GM18508 (cell line): ENCODE measurements around the gene XAB2.
"Not testable (repeated sequence)": the region's sequence is repeated elsewhere in the genome, so short reads cannot be mapped to it uniquely, and the experiment has no call there.

Experiments used
- ATAC-seq: cut with Tn5 transposase; IDR thresholded peaks from one replicate; pipeline ENCODE4 v1.9.1; 2021; ENCODE audit warnings: moderate number of reproducible peaks; ENCODE audit not compliant: insufficient read depth, unreplicated experiment

XAB2 gene

DNA sequence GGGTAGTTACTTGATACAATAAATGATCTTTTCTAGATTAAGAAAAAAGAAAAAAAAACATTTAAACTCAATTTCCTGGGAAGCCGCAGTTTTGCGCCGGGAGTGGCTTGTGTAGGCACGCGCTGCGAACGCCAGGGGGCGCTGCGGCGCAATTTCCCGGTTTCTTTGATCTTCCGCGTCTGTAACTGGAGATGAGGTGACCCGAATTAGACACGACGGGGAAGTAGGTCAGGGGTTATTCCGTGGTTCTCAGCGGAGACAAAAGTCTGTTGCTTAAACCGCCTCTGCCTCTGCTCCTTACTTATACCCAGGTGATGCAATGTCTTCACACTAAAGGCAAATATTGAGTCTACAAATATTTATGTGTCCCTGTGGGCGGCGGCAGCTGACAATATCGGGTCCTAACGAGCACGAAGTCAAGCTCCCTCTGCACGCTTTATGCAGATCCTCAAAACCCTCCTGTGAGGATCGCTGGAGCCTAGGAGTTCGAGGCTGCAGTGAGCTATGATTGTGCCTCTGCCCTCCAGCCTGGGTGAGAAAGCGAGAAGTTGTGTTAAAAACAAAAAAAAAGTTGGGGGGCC lies 22.8 kb upstream of the XAB2 start:
- no peak for ATAC-seq

DNA sequence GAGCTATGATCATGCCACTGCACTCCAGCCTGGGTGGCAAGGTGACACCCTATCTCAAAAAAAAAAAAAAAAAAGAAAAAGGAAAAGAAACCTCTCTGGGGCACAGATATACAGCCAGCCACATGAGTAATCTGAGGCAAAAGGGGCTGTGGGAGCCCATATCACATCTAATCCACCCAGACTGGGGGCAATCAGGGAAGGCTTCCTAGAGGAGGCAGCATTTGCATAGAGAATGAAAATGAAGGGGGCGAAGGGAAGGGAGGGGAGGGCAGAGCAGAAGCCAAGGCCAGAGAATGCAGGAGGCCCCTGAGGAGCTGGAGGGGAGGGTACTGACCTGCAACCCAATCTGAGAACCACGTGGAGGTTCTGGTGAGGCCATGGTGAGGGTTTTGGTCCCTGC lies 20.8 kb upstream of the XAB2 start:
- ATAC-seq: no peak

DNA sequence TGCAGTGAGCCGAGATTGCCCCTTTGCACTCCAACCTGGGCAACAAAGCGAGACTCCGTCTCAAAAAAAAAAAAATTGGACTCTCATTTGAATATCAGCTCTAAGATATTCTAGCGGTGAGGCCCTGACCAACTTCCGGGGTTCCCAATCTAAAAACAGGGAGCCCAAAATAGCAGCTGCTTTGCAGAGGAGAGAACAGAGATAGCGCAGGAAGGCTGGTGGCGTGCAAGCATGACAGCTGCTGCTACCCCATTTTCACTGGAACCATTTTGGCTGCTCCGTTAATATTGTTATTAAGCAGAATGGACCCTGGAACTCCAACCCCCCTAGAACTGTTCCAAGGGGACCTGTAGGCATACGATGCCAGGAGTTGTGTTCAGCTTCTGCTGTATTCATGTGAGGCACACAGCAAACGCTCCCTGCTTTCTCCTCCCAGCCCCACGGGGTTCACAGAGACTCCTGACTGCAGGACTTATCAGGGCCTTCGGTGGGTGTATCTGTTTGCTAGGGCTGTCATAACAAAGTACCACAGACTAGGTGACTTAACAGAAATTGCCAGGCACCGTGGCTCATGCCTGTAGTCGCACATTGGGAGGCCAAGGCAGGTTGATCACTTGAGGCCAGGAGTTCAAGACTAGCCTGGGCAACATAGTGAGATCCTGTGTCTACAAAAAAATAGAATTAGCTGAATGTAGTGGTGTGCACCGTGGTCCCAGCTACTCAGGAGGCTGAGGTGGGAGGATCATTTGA lies 19.1 kb upstream of the XAB2 start:
- no peak for ATAC-seq

DNA sequence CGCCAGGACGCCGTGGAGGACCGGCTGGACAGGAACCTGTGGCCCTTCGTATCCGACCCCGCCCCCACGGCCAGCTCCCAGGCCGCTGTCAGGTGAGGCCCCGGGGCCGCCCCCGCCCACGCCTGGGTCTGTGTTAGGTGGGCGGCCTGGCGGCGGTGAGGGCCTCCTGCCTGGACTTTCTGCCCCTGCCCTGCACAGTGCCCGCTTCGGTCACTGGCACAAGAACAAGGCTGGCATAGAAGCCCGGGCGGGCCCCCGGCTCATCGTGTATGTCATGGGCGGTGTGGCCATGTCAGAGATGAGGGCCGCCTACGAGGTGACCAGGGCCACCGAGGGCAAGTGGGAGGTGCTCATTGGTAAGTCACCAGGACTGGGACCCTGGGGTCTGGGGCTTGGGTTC lies 17.8 kb upstream of the XAB2 start:
- ATAC-seq: no peak

DNA sequence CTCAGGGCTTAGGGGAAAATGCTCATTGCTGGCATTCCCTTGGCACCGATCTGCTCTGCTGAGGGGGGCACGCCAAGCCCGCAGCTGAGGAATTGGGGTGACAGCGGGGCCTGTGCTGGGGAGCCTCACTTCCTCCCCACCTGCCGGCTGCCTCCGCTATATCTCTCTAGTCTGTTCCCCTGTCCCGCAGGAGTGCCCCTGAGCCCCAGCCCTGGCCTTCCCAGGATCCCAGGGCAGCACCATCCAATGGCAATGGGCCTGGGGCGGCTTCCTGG lies 17.0 kb upstream of the XAB2 start:
- ATAC-seq: no peak

DNA sequence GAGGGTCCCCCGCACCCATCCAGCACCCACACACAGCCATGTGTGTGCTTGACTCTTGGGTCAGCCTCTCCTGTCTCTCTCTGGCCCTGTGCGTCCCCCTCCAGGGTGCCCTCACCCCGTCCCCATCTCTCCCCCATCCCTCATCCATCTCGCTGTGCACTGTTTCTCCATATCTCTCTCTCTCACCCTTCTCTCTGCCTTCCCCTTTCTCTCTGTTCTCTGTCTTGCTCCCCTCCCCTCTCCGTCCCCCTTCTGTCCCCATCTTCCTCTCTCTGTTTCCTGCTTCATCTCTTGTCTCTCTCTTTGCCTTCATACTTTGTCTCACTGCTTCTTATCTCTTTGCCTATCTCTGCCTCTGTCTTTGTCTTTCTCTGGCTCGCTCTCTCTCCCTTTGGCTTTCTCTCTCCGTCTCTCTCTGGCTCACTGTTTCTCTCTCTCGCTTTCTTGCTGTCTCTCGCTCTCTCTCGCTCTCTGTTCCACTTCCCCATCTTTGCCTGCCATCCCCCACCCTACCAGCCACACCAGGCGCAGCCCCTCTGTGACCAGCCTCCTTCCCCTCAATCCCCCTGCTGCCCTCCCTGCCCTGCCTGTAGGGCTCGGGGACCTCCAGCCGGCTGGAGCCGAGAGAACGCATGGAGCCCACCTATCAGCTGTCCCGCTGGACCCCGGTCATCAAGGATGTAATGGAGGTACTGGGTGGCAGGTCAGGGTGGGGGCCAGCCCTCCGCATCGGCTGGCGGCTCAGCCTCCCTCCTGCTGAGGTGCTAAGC lies 16.5 kb upstream of the XAB2 start:
- ATAC-seq: no peak

DNA sequence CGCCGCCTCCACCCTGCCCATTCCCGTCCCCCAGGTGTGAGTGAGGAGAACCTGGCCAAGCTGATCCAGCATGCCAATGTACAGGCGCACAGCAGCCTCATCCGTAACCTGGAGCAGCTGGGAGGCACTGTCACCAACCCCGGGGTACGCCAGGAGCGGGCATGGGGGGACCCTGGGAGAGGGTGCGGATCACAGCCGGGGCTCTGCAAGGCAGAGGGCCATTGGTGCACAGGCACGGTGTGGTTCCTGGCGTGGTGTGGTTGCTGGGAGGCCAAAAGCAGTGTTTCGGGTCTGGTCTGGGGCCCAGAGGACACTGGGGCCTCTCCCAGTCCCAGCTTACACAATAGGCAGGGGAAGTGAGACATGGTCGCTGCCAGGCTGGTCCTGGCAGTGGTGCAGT lies 15.8 kb upstream of the XAB2 start:
- no peak for ATAC-seq

DNA sequence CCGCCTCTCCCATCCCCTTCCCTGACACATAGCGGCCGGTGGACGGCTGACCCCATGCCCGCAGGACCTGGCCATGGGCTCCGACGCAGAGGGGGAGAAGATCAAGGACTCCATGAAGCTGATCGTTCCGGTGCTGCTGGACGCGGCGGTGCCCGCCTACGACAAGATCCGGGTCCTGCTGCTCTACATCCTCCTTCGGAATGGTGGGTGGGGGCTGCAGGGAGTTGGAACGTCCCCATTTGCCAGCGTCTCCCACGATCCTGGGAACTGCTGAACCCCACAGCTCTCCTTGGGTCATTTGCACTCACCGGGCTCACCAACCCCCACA lies 15.2 kb upstream of the XAB2 start:
- ATAC-seq: no peak

DNA sequence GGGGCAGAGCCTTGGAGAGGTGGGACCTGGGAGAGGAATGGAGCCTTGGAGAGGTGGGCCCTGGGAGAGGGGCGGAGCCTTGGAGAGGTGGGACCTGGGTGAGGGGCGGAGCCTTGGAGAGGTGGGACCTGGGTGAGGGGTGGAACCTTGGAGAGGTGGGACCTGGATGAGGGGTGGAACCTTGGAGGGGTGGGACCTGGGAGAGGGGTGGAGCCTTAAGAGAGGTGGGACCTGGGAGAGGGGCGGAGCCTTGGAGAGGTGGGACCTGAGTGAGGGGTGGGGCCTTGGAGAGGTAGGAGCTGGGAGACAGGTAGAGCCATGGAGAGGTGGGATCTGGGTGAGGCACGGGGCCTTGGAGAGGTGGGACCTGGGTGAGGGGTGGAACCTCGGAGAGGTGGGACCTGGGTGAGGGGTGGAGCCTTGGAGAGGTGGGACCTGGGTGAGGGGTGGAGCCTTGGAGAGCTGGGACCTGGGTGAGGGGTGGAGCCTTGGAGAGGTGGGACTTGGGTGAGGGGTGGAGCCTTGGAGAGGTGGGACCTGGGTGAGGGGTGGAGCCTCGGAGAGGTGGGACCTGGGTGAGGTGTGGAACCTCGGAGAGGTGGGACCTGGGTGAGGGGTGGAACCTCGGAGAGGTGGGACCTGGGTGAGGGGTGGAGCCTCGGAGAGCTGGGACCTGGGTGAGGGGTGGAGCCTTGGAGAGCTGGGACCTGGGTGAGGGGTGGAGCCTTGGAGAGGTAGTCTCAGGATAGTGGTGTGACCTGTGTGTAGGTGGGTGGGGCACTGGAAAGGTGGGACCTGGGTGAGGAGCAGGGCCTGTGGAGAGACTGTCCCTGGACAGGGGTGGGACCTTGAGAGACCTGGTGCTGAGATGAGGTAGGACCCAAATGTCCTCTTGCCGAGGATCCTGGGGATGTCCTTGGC lies 14.5 kb upstream of the XAB2 start:
- ATAC-seq: not testable (repeated sequence)

DNA sequence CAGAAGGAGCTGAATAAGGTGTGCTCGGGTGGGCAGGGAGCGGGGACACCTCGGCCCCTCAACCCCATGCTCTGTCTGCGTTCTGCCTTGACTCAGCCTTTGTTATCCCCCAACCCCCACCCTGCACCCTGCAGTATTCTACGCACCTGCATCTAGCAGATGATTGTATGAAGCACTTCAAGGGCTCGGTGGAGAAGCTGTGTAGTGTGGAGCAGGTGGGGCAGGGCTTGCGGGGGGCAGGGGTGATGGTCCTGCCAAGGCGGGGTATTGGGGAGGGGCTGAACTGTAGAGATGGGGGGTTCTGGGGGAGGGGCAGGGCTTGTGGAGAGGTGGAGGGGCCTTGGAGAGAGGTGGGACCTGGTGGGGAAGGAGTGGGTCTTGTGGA lies 13.7 kb upstream of the XAB2 start:
- ATAC-seq: no peak

DNA sequence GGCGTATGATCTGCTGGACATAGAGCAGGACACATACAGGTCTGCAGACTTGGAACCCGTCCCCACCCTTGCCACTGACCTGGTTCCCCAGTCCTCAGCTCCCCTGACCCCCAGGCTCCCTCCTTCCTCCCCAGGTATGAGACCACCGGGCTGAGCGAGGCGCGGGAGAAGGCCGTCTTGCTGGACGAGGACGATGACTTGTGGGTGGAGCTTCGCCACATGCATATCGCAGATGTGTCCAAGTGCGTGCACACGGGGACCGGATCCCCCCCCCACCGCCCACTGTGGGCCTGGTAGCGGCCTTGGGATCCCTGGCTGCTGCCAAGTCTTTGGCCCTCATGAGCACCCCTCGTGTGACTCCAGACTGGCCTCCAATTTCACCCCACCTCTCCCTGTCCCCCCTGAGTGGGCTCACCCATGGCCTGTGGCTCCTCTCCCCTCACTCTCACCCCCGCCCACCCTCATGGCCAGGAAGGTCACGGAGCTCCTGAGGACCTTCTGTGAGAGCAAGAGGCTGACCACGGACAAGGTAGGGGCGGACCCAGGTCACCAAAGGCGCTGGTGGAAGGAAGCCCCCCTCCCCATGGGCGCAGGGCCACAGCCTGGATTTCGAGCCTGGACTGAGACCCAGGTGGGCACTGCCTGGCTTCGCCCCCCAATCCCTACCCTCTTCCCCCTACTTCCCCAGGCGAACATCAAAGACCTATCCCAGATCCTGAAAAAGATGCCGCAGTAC lies 13.1 kb upstream of the XAB2 start:
- ATAC-seq: no peak

DNA sequence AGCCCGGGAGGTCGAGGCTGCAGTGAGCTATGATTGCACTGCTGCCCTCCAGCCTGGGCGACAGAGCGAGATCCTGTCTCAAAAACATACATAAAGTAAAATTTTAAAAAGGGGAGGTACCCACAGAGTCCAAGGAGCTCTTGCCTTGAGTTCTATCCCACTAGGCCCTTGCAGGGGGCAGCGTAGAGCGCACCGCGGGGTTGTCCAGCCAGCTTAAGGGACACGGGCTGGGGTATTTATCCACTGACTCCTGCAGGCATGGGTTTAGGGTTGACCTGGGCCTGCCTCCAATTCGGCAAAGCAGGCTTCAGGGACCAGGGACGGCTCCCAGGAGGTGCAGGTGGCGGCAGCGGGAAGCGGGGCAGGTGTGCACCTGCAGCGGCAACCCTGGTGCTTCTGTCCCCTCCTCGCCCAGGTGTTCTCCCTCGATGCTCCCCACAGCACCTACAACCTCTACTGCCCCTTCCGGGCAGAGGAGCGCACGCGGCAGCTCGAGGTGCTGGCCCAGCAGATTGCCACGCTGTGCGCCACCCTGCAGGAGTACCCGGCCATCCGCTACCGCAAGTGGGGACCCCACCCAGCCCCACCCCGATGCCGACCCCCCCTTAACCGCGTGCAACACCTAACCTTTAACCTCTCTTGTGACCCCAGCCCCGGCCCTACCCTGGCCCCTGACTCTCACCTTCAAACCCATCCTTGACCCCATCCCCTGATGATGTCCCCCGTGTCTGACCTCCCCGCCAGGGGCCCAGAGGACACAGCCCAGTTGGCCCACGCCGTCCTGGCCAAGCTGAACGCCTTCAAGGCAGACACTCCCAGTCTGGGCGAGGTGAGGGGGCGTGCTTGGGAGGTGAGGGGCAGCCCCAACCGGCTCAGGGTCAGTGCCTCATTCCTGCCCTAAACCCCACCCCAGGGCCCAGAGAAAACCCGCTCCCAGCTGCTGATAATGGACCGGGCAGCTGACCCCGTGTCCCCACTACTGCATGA lies 12.2 kb upstream of the XAB2 start:
- no peak for ATAC-seq

DNA sequence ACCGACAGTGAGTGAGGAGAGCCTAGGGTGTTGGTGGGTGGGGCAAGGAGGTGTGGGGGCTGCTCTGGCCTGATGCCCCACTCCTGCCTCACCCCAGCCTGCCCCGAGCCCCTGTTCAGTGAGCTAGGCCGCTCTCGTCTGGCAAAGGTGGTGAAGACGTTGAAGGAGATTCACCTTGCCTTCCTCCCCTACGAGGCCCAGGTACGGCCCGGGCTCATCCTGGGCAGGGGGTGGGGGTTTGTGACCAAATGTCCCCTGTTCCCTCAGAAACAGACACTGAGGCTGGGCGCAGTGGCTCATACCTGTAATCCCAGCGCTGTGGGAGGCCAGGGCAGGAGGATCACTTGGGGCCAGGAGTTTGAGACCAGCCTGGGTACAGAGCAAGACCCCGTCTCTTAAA lies 11.5 kb upstream of the XAB2 start:
- no peak for ATAC-seq

DNA sequence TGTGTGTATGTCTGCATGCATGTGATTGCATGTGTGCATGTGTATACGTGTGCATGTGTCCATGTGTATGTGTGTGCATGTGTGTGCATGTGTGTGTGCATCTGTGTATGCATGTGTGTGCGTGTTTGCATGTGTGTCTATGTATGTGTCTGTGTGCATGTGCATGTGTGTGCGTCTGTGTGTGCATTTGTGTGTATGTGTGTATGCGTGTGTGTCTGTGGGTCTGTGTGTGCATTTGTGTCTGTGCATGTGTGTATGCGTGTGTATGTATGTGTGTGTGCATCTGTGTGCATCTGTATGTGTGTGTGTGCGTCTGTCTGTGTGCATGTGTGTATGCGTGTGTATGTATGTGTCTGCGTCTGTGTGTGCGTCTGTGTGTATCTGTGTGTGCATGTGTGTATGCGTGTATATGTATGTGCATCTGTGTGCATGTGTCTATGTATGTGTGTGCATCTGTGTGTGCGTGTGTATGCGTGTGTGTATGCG lies 10.6 kb upstream of the XAB2 start:
- no peak for ATAC-seq

DNA sequence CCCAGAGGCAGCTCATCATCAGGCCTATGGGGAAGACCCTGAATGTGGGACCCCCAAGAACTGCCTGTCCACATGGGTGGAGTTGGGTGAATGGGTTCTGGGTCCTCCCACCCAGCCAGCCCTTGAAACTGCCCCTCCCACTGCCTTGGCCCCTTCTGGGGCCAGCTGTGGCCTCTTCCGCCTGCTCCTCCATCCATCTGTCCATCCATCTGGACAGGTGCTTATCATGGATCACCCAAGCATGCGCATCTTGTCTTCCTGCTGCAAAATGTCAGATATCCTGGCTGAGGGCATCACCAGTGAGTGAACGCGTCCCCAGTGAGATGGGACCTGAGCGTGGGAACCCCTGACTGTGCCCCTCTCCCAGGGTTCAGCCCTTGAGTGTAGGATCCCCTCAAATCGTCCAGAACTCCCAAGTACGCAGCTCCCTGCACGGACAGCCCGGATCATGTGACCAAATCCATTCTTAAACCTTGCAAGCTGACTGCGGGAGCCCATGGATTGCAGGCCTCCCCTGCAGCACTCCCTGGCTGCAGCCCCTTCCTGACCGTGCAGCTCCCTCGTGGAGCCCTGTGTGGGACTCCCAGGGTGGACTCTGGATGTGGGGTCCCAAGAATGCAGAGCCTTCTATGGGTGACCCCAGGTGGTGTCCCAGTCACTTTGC lies 9.6 kb upstream of the XAB2 start:
- no peak for ATAC-seq

DNA sequence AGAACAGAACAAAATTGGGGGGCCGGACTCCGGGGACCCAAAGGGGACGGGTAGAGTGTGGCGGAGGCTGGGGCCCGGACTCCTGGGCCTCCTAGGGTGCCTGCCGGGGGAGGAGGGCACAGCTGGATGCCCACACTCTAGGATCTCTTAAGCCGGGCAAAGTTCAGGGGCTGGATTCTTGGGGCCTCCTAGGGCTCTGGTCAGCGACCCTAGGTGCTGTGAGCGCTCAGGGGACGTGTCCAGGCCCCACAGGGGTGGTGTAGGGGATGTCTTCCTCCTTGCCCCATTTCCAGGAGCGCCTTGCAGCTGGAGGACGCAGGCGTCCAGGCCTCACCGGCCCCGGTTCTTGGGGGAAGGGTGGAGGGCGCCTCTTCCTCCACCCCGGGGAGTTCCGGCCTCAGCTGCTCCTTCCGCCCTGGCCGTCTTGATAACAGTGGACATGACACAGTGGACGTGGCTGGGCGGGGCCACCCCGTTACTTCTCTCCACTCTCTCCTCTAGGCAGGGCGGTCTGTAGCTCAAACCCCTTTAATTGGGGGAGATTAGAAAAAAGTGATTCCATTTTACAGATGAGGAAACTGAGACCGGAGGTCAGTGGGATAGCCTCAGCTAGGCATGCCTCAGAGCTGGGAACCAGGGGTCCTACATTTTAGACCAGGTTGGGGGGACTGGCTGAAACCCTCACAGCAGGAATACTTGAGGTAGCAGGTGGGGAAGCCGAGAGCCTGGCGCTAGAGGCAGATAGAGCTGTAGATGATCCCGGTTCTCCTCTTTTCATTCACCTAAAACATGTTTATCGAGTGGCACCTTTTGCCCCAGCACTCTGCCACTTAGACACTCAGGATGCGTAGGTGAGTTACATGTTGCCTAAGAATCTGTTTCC lies 8.3 kb upstream of the XAB2 start:
- ATAC-seq: no peak

DNA sequence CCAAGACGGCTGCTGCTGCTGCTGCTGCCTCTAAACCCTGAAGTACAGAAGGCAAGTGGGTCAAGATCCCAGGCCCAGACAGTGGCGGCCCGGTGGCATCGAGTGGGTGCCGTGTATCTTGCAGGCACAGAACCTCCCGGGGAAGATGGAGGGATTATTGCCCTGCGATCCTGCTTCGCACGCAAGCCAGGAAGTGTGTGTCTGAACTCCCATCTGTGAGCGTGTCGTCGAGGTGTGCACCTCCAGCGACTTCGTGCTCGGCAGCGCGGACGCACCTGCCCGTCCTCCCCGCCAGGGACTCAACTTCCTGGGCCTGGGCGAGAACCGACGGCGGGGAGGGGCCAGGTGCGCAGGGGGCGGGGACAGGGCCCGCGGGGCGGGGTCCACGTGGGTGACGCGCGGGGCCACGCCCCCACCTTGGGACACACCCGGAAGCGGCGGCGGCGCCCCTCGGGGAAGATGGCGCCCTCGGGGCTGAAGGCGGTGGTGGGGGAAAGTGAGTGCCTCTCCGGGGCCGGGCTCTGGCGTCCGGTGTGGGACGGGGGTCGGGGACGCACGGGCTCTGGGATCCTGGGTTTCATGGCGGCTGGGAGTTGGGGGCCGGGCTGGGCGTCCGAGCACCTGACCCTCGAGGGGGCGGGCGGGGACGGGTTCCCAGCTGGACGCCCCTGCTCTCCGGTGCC lies 7.5 kb upstream of the XAB2 start, which contains the start of gene STXBP2:
Gene STXBP2, plus strand, starts transcription at position 420 of the 683 bp plus-strand sequence. Its CDS starts 40 bp downstream, at position 460.
- ATAC-seq: no peak
